PC-3 (cell line): ENCODE data around the gene CYBA.

Source experiments
- CTCF ChIP-seq: fragments of 300-600 bp; sonication (generic); conservative IDR thresholded peaks from 2 replicates; pipeline ENCODE4 v1.5.1; 2017; ENCODE audit warnings: antibody characterized with exemption, low read depth, mild to moderate bottlenecking, low read length
- EZH2 ChIP-seq: fragments of 300-600 bp; sonication (generic); IDR thresholded peaks from one replicate; pipeline ENCODE4 v1.6.1; 2017; ENCODE audit warnings: antibody characterized with exemption, mild to moderate bottlenecking, low read length; ENCODE audit not compliant: unreplicated experiment
- EZH2phosphoT487 ChIP-seq: fragments of 300-600 bp; sonication (generic); IDR thresholded peaks from 2 replicates; pipeline ENCODE4 v1.6.1; 2018; ENCODE audit warnings: mild to moderate bottlenecking, antibody characterized with exemption, low read length, borderline replicate concordance

DNA sequence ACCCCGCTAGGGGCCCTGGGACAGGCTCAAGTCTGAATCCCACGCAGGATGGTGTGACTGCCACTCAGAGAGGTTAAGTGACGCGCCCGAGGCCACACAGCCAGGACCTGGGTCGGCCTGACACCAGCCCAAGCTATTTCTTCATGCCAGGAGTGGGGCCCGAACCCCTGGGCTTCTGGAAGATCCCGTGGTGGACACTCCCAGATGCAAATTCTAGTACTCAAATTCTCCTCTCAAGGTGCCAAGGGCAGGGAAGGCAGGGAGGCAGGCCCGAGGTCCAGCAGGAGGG, 7.3 kb downstream of the CYBA start:
- TF ChIP-seq CTCF (no peak), EZH2 (no peak), EZH2phosphoT487 (no peak)
